Measurements from ENCODE around the gene RTN4RL1.

- no peak for TF ChIP-seq ZSCAN9 (CRISPR knock-in tag; IDR thresholded peaks at IDR 0.05; ENCODE audit: borderline replicate concordance)
- no peak for TF ChIP-seq ZBTB37 (CRISPR knock-in tag; IDR thresholded peaks at IDR 0.05)
- no peak for TF ChIP-seq MTA3 (CRISPR knock-in tag; IDR thresholded peaks at IDR 0.05)
- TF ChIP-seq ZBTB33 (CRISPR knock-in tag; IDR thresholded peaks at IDR 0.05), result no peak
- no peak for TF ChIP-seq CTCF (CRISPR knock-in tag; IDR thresholded peaks at IDR 0.05)
- no peak for TF ChIP-seq ZNF33A (CRISPR knock-in tag; IDR thresholded peaks at IDR 0.05; ENCODE audit: borderline replicate concordance)
- TF ChIP-seq, protein P1, sequence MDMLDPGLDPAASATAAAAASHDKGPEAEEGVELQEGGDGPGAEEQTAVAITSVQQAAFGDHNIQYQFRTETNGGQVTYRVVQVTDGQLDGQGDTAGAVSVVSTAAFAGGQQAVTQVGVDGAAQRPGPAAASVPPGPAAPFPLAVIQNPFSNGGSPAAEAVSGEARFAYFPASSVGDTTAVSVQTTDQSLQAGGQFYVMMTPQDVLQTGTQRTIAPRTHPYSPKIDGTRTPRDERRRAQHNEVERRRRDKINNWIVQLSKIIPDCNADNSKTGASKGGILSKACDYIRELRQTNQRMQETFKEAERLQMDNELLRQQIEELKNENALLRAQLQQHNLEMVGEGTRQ (IDR thresholded peaks at IDR 0.05; ENCODE audit: low read depth, low read length), result no peak
- TF ChIP-seq, protein P1 (CRISPR knock-in tag; IDR thresholded peaks at IDR 0.05; ENCODE audit: borderline replicate concordance), result no peak
- TF ChIP-seq HNF4A (CRISPR knock-in tag; IDR thresholded peaks at IDR 0.05), result no peak
Observed at GRCh38 chr17:1934901-1935300, 90.2 kb downstream of the RTN4RL1 start.

All from HepG2 (cell line).